ENCODE measurements around the gene SLC12A1.

DNA sequence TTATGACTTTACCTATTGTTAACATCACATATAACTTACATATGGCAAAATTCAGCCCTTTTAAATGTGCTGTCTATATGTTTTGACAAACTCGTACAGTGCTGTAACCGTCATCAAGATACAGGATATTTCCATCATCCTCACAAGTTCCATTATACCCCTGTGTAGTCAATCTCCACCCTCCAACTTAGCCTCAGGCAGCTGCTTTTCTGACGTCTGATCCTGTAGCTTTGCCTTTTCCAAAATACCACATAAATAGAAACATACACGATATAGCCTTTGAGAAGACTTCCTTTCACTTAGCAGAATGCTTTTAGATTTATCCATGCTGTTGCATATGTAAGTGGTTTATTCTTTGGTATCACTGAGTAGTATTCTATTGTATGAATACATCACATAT is 47.1 kb downstream of the SLC12A1 start:
- no peak for TF ChIP-seq KDM1A (IDR thresholded peaks at IDR 0.05; ENCODE audit: low read depth)
- TF ChIP-seq ZSCAN20 (CRISPR knock-in tag; IDR thresholded peaks at IDR 0.05) = no peak
- TF ChIP-seq, protein P1, sequence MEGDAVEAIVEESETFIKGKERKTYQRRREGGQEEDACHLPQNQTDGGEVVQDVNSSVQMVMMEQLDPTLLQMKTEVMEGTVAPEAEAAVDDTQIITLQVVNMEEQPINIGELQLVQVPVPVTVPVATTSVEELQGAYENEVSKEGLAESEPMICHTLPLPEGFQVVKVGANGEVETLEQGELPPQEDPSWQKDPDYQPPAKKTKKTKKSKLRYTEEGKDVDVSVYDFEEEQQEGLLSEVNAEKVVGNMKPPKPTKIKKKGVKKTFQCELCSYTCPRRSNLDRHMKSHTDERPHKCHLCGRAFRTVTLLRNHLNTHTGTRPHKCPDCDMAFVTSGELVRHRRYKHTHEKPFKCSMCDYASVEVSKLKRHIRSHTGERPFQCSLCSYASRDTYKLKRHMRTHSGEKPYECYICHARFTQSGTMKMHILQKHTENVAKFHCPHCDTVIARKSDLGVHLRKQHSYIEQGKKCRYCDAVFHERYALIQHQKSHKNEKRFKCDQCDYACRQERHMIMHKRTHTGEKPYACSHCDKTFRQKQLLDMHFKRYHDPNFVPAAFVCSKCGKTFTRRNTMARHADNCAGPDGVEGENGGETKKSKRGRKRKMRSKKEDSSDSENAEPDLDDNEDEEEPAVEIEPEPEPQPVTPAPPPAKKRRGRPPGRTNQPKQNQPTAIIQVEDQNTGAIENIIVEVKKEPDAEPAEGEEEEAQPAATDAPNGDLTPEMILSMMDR (IDR thresholded peaks at IDR 0.05) = no peak
- no peak for TF ChIP-seq ZNF302 (CRISPR knock-in tag; IDR thresholded peaks at IDR 0.05)
- no peak for TF ChIP-seq RAD21 (conservative IDR thresholded peaks at IDR 0.05 in 1 of 2, IDR thresholded peaks at IDR 0.05 in 1 of 2)
- no peak for TF ChIP-seq CBX8 (IDR thresholded peaks at IDR 0.05)
- TF ChIP-seq, protein P2, sequence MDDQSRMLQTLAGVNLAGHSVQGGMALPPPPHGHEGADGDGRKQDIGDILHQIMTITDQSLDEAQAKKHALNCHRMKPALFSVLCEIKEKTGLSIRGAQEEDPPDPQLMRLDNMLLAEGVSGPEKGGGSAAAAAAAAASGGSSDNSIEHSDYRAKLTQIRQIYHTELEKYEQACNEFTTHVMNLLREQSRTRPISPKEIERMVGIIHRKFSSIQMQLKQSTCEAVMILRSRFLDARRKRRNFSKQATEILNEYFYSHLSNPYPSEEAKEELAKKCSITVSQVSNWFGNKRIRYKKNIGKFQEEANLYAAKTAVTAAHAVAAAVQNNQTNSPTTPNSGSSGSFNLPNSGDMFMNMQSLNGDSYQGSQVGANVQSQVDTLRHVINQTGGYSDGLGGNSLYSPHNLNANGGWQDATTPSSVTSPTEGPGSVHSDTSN (IDR thresholded peaks at IDR 0.05) = no peak
- TF ChIP-seq, protein P3, sequence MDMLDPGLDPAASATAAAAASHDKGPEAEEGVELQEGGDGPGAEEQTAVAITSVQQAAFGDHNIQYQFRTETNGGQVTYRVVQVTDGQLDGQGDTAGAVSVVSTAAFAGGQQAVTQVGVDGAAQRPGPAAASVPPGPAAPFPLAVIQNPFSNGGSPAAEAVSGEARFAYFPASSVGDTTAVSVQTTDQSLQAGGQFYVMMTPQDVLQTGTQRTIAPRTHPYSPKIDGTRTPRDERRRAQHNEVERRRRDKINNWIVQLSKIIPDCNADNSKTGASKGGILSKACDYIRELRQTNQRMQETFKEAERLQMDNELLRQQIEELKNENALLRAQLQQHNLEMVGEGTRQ (IDR thresholded peaks at IDR 0.05) = no peak
- TF ChIP-seq CBX2 (IDR thresholded peaks at IDR 0.05; ENCODE audit: borderline replicate concordance, low read depth) = no peak
- no peak for TF ChIP-seq RCOR1 (IDR thresholded peaks at IDR 0.05; ENCODE audit: low read depth, low read length)
- TF ChIP-seq POLR2A (IDR thresholded peaks at IDR 0.05; ENCODE audit: low read length) = no peak
- TF ChIP-seq GATA3 (IDR thresholded peaks at IDR 0.05; ENCODE audit: borderline replicate concordance) = no peak
- TF ChIP-seq HOXA7 (CRISPR knock-in tag; IDR thresholded peaks at IDR 0.05) = no peak
- no peak for TF ChIP-seq RNF2 (IDR thresholded peaks at IDR 0.05; ENCODE audit: borderline replicate concordance, low read depth)
